Skeletal muscle cell (primary cell): ENCODE measurements around the gene B4GALNT3.

Source experiments
- DNase-seq: peaks from one replicate; pipeline ENCODE4 v3.0.0-alpha.2; 2010; ENCODE audit warnings: low read depth
- H3K4me3 ChIP-seq: 2 replicates; pipeline ENCODE4 v1.5.1; 2011; ENCODE audit warnings: low read depth, mild to moderate bottlenecking, control low read depth, low read length, moderate library complexity

Gene B4GALNT3

DNA sequence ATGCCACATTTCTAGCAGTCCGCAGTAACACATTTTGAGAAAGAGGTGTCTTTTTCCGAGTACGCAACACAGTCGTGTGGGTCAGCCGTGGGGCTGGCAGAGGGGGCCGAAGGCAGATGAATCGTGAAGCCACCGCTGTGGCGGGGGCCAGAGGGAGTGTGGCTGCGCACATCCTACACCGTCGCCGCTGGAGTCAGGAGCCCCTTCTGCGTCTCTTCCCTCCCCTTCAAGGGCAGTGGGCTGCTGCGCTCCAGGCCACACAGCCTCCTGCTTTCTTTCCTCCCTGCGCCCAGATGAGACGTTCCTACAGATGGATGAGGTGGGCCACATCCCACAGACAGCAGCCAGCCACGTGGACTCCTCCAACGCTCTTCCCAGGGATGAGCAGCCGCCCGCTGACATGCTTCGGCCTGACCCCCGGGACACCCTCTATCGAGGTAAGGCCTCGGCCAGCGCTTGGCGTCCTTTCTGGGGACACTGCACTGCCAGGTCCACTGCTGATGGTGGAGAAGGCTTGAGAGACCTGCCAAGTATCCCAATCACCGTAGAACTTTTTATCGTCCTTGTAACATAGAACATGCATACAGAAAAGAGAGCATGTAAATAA is 89.8 kb downstream of the B4GALNT3 start:
- DNase-seq, result no peak
- H3K4me3 ChIP-seq, result no peak overlapping the region

GRCh38 chr12:550473-551260 is 90.9 kb downstream of the B4GALNT3 start:
- no peak overlapping the region for H3K4me3 ChIP-seq
- DNase-seq, result no peak

GRCh38 chr12:552466-552865 is 92.7 kb downstream of the B4GALNT3 start:
- no peak for DNase-seq

DNA sequence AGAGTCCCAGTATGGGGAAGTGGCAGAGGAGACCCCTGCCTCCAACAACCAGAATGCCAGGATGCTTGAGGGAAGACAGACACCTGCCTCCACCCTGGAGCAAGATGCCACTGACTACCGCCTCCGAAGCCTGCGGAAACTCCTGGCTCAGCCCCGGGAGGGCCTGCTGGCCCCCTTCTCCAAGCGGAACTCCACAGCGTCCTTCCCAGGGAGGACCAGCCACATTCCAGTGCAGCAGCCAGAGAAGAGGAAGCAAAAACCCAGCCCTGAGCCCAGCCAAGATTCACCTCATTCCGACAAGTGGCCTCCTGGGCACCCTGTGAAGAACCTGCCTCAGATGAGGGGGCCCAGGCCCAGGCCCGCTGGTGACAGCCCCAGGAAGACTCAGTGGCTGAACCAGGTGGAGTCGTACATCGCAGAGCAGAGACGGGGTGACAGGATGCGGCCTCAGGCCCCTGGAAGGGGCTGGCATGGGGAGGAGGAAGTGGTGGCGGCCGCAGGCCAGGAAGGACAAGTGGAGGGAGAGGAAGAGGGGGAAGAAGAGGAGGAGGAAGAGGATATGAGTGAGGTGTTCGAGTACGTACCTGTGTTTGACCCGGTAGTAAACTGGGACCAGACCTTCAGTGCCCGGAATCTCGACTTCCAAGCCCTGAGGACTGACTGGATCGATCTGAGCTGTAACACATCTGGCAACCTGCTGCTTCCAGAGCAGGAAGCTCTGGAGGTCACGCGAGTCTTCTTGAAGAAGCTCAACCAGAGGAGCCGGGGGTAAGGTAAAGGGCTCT is 93.7 kb downstream of the B4GALNT3 start:
- no peak overlapping the region for H3K4me3 ChIP-seq
- no peak for DNase-seq

More at GRCh38 chr12:552466-552865, 92.7 kb downstream of the B4GALNT3 start:
- no peak overlapping the region for H3K4me3 ChIP-seq

DNA sequence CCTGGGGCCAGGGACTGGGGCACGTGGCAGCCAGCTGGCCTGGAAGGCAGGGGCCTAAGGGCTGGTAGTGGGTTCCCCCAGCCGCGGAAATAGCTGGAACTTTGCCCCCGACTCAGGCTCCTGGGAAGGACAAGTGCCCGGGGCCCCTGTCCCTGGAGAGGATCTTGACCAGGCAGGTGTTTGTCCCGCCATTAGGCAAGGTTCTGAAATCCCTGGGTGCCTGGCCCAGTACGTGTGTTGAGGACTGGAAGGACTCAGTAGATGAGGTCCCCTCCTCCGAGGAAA is 94.2 kb downstream of the B4GALNT3 start:
- H3K4me3 ChIP-seq, result no peak overlapping the region
- no peak for DNase-seq

DNA sequence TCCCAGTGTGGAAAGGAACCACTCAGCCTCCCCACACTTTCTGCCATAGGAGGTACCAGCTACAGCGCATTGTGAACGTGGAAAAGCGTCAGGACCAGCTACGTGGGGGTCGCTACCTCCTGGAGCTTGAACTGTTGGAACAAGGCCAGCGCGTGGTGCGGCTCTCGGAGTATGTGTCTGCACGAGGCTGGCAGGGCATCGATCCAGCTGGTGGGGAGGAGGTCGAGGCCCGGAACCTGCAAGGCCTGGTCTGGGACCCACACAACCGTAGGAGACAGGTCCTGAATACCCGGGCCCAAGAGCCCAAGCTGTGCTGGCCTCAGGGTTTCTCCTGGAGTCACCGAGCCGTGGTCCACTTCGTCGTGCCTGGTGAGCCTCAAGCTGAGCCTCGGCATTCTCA is 96.8 kb downstream of the B4GALNT3 start:
- no peak overlapping the region for H3K4me3 ChIP-seq
- no peak for DNase-seq

GRCh38 chr12:558580-558979 is 98.8 kb downstream of the B4GALNT3 start:
- no peak overlapping the region for H3K4me3 ChIP-seq
- no peak for DNase-seq

DNA sequence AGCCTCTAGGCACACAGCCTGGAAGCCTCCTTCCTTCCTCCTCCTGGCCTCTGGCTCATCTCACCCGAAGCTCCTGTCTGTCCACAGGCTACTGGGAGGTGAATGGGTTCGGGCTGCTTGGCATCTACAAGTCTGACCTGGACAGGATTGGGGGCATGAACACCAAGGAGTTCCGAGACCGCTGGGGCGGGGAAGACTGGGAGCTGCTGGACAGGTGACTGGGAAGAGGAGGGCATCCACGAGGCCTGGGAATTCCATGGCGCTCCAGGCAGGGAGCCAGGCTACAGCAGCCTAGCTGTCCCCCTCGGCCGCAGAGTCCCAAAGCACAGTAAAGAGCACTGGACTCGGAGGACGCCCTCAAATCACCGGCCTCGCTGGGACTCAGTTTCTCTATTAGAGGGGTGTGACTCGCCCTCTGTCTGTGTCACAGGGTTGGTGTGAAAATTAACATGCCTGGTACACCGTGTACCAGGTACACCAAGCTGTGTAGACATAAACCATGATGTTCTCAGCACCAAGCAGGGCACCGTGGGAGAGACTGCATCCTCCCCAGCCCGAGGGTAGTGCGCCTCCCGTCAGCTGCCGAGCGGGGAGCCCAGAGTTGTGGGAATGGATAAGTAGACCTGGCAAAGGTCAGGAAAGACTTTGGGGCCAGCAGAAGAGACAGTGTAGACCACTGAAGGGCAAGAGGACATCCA is 99.6 kb downstream of the B4GALNT3 start:
- no peak overlapping the region for H3K4me3 ChIP-seq
- DNase-seq, result no peak

- DNase-seq, result no peak
- no peak overlapping the region for H3K4me3 ChIP-seq
These were observed 100.2 kb downstream of the B4GALNT3 start for GRCh38 chr12:559906-560455.

DNA sequence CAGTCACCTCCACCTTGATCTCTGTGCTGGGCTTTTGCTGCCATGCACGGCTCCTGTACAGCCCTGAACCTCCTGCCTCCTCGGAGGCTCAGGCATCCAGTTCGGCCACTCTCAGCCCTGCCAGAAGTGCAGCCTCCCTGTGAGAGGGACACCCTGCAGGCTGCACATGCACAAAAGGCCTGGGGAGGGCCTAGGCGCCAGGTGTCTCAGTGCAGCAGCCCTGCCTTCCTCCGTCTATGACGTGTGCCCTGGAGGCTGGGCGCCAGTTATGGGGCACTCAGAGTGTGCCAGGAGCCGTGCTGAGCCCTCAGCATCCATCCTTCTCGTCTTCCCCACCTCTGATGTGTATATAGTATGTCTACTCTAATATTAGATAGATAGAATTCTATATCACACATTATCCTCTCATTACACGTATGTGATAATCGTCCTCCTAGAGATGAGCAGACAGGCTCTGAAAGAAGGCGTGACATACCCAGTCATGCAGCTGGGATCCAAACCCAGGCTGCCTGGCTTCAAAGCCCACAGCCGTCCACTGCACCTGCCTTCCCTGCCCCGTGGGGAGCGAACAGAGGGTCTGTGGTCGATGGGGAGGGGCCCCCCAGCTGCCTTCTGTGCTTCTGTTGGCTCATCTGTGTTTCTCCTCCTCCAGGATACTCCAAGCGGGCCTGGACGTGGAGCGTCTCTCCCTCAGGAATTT is 101.1 kb downstream of the B4GALNT3 start:
- H3K4me3 ChIP-seq, result no peak overlapping the region
- no peak for DNase-seq

DNA sequence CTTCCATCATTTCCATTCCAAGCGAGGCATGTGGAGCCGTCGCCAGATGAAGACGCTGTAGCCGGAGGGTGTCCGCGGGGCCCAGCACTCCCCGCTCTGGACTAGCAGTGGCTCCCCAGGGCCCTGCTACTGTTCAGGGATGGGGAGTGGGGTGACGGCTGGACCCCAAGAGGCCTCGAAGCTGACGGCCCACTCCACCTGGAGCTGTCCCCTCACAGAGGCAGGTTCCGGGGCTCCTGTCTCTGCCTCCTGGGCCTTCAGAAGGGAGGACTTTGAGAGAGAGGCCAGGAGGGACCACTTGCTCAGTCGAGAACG is 101.6 kb downstream of the B4GALNT3 start:
- H3K4me3 ChIP-seq, result no peak overlapping the region
- DNase-seq, result no peak

GRCh38 chr12:561908-562593 is 102.3 kb downstream of the B4GALNT3 start:
- no peak overlapping the region for H3K4me3 ChIP-seq

GRCh38 chr12:562634-563033 is 102.9 kb downstream of the B4GALNT3 start:
- no peak overlapping the region for H3K4me3 ChIP-seq

More at GRCh38 chr12:561908-562593, 102.3 kb downstream of the B4GALNT3 start:
- DNase-seq, result no peak

GRCh38 chr12:563250-563781 is 103.6 kb downstream of the B4GALNT3 start:
- H3K4me3 ChIP-seq, result no peak overlapping the region
- no peak for DNase-seq

More at GRCh38 chr12:562634-563033, 102.9 kb downstream of the B4GALNT3 start:
- no peak for DNase-seq

DNA sequence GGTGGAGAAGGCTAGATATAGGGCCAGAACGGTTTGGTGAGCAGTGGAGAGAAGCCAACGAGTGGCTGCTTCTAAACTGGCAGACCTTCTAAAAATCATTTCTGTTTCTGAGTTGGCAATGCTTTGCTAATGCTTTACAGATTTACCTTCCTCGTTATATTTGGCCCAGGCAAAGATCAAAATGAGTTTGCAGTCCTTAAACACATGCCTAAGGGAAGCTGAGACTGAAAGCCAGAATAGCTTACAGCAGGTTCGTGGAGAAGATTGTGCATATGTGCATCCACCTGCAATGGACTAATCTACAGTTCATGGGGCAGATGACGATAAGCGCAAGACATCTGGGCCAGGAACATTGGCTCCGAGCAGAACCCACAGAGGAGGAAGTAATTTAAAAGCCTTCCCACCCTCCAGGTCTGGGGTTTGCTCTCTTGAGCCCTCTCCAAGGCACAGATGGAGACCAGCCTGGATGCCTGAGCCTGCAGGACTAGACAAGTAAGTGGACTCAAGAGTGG is 104.1 kb downstream of the B4GALNT3 start:
- DNase-seq, result no peak
- no peak overlapping the region for H3K4me3 ChIP-seq

DNA sequence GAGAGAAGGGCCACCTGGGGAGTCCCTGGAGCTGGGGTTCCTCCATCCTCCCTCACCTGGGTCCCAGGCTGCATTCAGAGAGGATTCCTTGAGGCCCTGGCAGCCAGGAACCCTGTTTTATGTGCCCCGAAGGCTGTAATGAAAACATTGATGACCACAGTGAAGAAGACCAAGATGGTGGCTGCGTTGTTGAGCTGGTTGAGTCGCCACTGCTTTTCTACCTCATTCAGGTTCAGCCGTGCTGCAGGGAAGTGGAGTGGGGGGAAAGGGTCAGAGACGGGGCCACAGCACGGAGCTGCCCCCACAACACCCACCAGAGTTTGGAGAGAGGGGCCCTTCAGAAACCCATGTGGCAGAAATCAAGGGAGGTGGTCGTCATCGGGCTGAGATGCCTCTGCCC is 105.4 kb downstream of the B4GALNT3 start:
- H3K4me3 ChIP-seq, result no peak overlapping the region
- DNase-seq, result no peak

GRCh38 chr12:565589-566105 is 105.9 kb downstream of the B4GALNT3 start:
- H3K4me3 ChIP-seq, result no peak overlapping the region
- no peak for DNase-seq

DNA sequence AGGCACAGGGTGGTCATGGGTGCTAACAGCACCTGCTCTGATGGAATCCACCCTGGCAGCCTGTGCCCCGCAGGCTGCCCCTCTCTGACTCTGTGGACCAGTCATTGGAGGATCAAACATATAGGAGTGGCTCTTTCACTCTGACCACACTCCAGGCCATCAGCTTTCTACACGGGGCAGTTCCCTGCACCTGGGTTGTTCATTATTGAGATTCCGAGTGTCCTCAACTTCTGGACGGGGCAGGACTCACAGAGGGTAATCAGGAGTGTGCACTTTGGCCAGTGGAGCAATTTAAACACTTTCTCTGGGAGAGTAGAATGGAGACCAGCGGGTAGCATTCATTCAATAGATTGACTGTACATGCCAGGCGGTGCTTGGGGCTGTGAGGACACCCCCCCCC is 108.7 kb downstream of the B4GALNT3 start:
- H3K4me3 ChIP-seq, result no peak overlapping the region
- DNase-seq, result no peak
